Measurements from ENCODE around the gene AHNAK2. TPM values are rescaled to one million over a fixed set of nuclear protein-coding genes. Genes with fewer than 3 reads are reported as not detected.
A peak's percentile ranks its signal among the peaks of the same experiment; 100 is the strongest.

AHNAK2 gene
- total RNA-seq, 6 donors from 2014 or later = 4.3 to 48.0 (median 12.9) TPM

- no peaks in the 10 kb centered on the region for H3K27me3 ChIP-seq
- ATAC-seq (ENCODE audit: low FRiP score in 2 of 2) (no peak), DNase-seq (peak in 1 of 2 donors; percentile 39)
- H3K4me3 ChIP-seq = peak overlapping the region; percentile 33 to 99 (median 90)
- H3K27ac ChIP-seq = peak overlapping the region; percentile 51 to 84 (median 74)
- peaks cover 24 to 39% (median 26%) of the 10 kb centered on the region in 4 donors for H3K4me1 ChIP-seq
- peak in 1 of 4 donors; percentile 4 for TF ChIP-seq POLR2A (IDR thresholded peaks at IDR 0.05)
- no peak for TF ChIP-seq POLR2AphosphoS5 (IDR thresholded peaks at IDR 0.05)
- no peak for TF ChIP-seq EP300 (IDR thresholded peaks at IDR 0.05)
- TF ChIP-seq CTCF (IDR thresholded peaks at IDR 0.05) = no peak
- no peaks in the 10 kb centered on the region for H3K36me3 ChIP-seq
- WGBS, 2 donors = 9 to 11% methylated on average over 20 of the region's 20 CpGs
- no peaks in the 10 kb centered on the region for H3K9me3 ChIP-seq
These were observed 43.6 kb upstream of the AHNAK2 start for GRCh38 chr14:105021656-105022275.

DNA sequence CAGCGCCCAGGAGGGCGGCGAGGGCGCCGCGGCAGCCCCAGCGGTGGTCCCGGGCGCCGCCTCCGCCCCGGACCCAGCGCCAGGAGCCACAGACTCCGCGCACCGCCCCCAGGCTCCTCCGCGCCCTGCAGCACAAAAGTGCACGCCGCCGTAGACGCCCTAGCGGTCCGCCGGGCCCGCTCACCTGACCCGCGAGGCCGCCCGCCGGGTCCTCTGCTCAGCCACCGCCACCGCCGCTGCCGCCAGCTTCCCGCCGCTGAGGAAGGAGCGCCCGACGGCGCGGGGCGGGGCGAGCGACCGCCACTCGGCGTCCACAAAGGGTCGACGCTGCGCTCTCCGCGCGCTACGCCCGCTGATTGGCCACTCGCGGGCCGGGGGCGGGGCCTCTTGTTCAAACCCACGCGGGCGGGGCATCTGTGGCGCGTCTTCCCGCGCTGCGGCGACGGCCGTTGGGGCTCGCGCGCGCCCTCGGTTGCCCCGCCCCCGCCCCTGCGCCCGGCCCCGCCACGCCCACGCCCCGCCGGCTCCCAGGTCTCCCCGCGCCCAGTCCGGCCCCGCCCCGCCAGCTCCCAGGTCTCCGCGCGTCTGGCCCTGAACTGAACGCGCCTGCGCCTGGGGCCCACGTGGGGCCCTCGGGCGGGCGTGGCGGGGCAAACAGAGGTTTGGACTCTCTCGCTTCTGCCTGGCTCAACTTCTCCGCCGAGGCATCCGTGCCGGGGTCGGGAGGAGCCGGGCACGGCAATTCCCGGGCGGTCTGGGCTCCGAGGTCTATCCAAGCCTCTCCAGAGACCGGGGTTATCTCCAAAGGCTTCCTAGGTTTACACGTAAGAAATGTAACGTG is 42.9 kb upstream of the AHNAK2 start, which contains the start of gene CDCA4:
Gene CDCA4, minus strand, starts transcription at position 269 of the 841 bp plus-strand sequence. CDS start 9,154 bp downstream, outside the sequence.
- H3K9me3 ChIP-seq = no peaks in the 10 kb centered on the region
- DNase-seq = peak; percentile 98 to 100
- H3K27ac ChIP-seq = peak within 1 kb of the TSS; percentile 78 to 89 (median 85)
- H3K4me1 ChIP-seq = peaks cover 24 to 39% (median 26%) of the 10 kb centered on the region in 4 donors
- H3K4me3 ChIP-seq = peak within 1 kb of the TSS; percentile 36 to 99 (median 90)
- TF ChIP-seq EP300 (IDR thresholded peaks at IDR 0.05) = no peak
- TF ChIP-seq POLR2A (IDR thresholded peaks at IDR 0.05) = peak in 3 of 4 donors; percentile 27 to 82 (median 48)
- peak; percentile 8 to 78 for TF ChIP-seq POLR2AphosphoS5 (IDR thresholded peaks at IDR 0.05)
- TF ChIP-seq CTCF (IDR thresholded peaks at IDR 0.05) = peak in 4 of 6 experiments; percentile 29 to 57 (median 52)
- H3K36me3 ChIP-seq = no peaks in the 10 kb centered on the region
- peak; percentile 97 to 98 for ATAC-seq (ENCODE audit: low FRiP score in 2 of 2)
- WGBS, 2 donors = 0% methylated on average over 17 to 33 of the region's 115 CpGs
- H3K27me3 ChIP-seq = no peaks in the 10 kb centered on the region

GRCh38 chr14:105019861-105020814 is 42.0 kb upstream of the AHNAK2 start:
- H3K27me3 ChIP-seq = no peaks in the 10 kb centered on the region
- H3K4me1 ChIP-seq = peaks cover 24 to 39% (median 26%) of the 10 kb centered on the region in 4 donors
- TF ChIP-seq POLR2AphosphoS5 (IDR thresholded peaks at IDR 0.05) (no peak), EP300 (IDR thresholded peaks at IDR 0.05) (no peak), POLR2A (IDR thresholded peaks at IDR 0.05) (no peak), CTCF (IDR thresholded peaks at IDR 0.05) (no peak)
- H3K9me3 ChIP-seq = no peaks in the 10 kb centered on the region
- ATAC-seq (ENCODE audit: low FRiP score in 2 of 2) = peak in 1 of 2 donors; percentile 42
- H3K36me3 ChIP-seq = no peaks in the 10 kb centered on the region
- peak overlapping the region; percentile 36 to 99 (median 90) for H3K4me3 ChIP-seq
- WGBS, 2 donors = 17 to 23% methylated on average over 29 to 33 of the region's 75 CpGs
- H3K27ac ChIP-seq = peak overlapping the region; percentile 78 to 89 (median 85)
- DNase-seq = peak; percentile 55 to 91

- no peaks in the 10 kb centered on the region for H3K27me3 ChIP-seq
- H3K36me3 ChIP-seq = no peaks in the 10 kb centered on the region
- peaks cover 24 to 39% (median 26%) of the 10 kb centered on the region in 4 donors for H3K4me1 ChIP-seq
- no peak for ATAC-seq (ENCODE audit: low FRiP score in 2 of 2)
- H3K27ac ChIP-seq = no peak overlapping the region
- no peak overlapping the region for H3K4me3 ChIP-seq
- TF ChIP-seq CTCF (IDR thresholded peaks at IDR 0.05) (no peak), EP300 (IDR thresholded peaks at IDR 0.05) (no peak), POLR2AphosphoS5 (IDR thresholded peaks at IDR 0.05) (no peak), POLR2A (IDR thresholded peaks at IDR 0.05) (no peak)
- 83 to 85% methylated on average over 4 of the region's 4 CpGs for WGBS, 2 donors
- no peak for DNase-seq
- no peaks in the 10 kb centered on the region for H3K9me3 ChIP-seq
These were observed 40.2 kb upstream of the AHNAK2 start for GRCh38 chr14:105018414-105018813.

Measured in upper lobe of left lung (tissue), 6 donors.